CD4-positive, alpha-beta T cell (primary cell): Measurements from ENCODE around the gene MTX1. TPM values are rescaled to one million over a fixed set of nuclear protein-coding genes. Genes with fewer than 3 reads are reported as not detected.

ENCODE experiments used
- total RNA-seq, 174 experiments: library from RNA in 2 of 174; stranded (reverse) in 2 of 174; gene quantifications; one replicate each; pipeline ENCODE4 v1.2.3 and lab custom pipeline; 2021 to 2026

The MTX1 gene
- total RNA-seq, 2 experiments from 2014 or later: 19.9 to 20.7 TPM

Other genes starting within 250 kb of the MTX1 start
- 10 to 100 TPM; 30.3 to 32.8 TPM for gene PYGO2, start 246.9 kb upstream of the MTX1 start, total RNA-seq
- 10 to 100 TPM; 59.9 to 60.0 TPM for gene SHC1, start 237.9 kb upstream of the MTX1 start, total RNA-seq
- 1 to 10 TPM; 1.4 to 3.9 TPM for gene CKS1B, start 234.0 kb upstream of the MTX1 start, total RNA-seq
- gene FLAD1, start 225.4 kb upstream of the MTX1 start, total RNA-seq: 10 to 100 TPM; 16.7 to 19.4 TPM
- gene LENEP, start 215.1 kb upstream of the MTX1 start, total RNA-seq: not detected
- gene ZBTB7B, start 205.9 kb upstream of the MTX1 start, total RNA-seq: 10 to 100 TPM; 22.8 to 25.1 TPM
- 1 to 10 TPM; 1.4 to 2.2 TPM for gene DCST2, start 174.9 kb upstream of the MTX1 start, total RNA-seq
- under 1 TPM; 0.33 to 0.39 TPM for gene DCST1, start 174.9 kb upstream of the MTX1 start, total RNA-seq
- 10 to 100 TPM; 17.2 to 20.1 TPM for gene ADAM15, start 157.4 kb upstream of the MTX1 start, total RNA-seq
- gene EFNA4, start 145.0 kb upstream of the MTX1 start, total RNA-seq: 1 to 10 TPM; 2.4 to 3.3 TPM
- gene EFNA3, start 129.9 kb upstream of the MTX1 start, total RNA-seq: under 1 TPM; 0.22 to 0.47 TPM
- gene EFNA1, start 80.8 kb upstream of the MTX1 start, total RNA-seq: 1 to 10 TPM; 4.2 to 5.9 TPM
- 10 to 100 TPM; 10.2 to 12.5 TPM for gene SLC50A1, start 72.8 kb upstream of the MTX1 start, total RNA-seq
- 10 to 100 TPM; 17.6 to 20.5 TPM for gene DPM3, start 68.2 kb upstream of the MTX1 start, total RNA-seq
- gene KRTCAP2, start 35.4 kb upstream of the MTX1 start, total RNA-seq: 10 to 100 TPM; 77.8 TPM
- gene TRIM46, start 34.8 kb upstream of the MTX1 start, total RNA-seq: 1 to 10 TPM; 2.9 to 3.0 TPM
- gene THBS3, start 798 bp upstream of the MTX1 start, total RNA-seq: 10 to 100 TPM; 25.5 to 26.1 TPM
- gene ENTREP3, start 46.8 kb downstream of the MTX1 start, total RNA-seq: 1 to 10 TPM; 6.6 to 8.3 TPM
- 10 to 100 TPM; 54.8 to 55.6 TPM for gene SCAMP3, start 53.7 kb downstream of the MTX1 start, total RNA-seq
- gene CLK2, start 64.8 kb downstream of the MTX1 start, total RNA-seq: 10 to 100 TPM; 48.1 to 49.8 TPM
- 1 to 10 TPM; 1.3 to 1.8 TPM for gene HCN3, start 68.8 kb downstream of the MTX1 start, total RNA-seq
- not detected for gene PKLR, start 92.7 kb downstream of the MTX1 start, total RNA-seq
- gene FDPS, start 100.2 kb downstream of the MTX1 start, total RNA-seq: 10 to 100 TPM; 44.0 to 47.3 TPM
- gene RUSC1, start 112.2 kb downstream of the MTX1 start, total RNA-seq: 10 to 100 TPM; 10.7 to 11.8 TPM